ENCODE data around the gene EVI5L. TPM values are rescaled to one million over a fixed set of nuclear protein-coding genes. Genes with fewer than 3 reads are reported as not detected.

Gene EVI5L
- total RNA-seq, 1 experiment from 2014 or later, result 12.2 TPM

DNA sequence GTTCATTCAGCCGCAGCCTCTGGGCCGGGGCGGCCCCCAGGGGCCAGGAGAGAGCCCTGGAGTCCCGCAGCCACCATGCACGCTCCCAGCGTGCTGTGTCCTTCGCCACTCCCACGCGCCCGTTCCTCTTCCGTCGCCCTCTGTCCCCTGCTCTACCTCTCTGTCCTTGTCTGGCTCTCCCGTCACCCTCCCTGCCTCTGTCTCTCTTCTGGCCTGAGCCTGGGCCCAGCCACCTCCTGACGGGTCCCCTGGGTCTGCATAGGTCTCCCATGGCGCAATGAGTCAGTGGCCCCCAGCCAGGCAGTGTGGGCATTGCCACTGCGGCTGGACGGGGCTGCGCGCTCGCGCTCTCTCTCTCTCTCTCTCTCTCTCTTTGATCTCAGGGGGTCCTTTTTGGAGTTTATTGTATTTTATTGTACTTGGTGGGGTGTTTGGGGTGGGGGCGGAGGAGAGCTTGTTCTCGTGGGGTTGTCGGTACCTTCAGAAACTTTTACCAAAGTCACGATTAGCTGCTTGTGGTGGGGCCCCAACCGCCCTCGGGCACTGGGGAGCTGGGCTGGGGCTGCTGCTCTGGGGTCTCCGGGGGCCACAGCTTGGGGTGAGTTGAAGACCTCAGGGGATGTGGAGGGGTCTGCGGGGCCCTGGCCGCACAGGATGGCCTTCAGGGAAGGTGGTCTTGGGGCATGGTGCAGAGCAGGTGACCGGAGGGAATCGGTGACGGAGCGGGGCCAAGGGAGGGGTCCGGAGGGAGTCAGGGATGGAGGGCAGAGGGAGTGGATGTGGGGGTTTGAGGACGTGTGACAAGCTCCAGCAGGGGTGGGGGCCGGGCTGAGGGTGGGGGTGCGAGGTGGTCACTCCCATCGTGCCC lies 82.9 kb downstream of the EVI5L start:
- H3K27me3 Mint-ChIP-seq (ENCODE audit: unreplicated experiment), result no peaks in the 10 kb centered on the region
- CTCF ChIA-PET, result interaction anchor here (0.6 kb wide), 1 partner anchor 104 kb away, joined by 5 read pairs; no protein-coding TSS in a partner anchor
- H3K36me3 Mint-ChIP-seq (ENCODE audit: insufficient read depth, unreplicated experiment), result peaks cover 24% of the 10 kb centered on the region
- H3K27ac Mint-ChIP-seq (ENCODE audit: unreplicated experiment), result no peak overlapping the region
- no peaks in the 10 kb centered on the region for H3K4me1 Mint-ChIP-seq (ENCODE audit: low read depth, unreplicated experiment)
- intact Hi-C loops (cut with micrococcal nuclease; ENCODE audit: unreplicated experiment), result no loop called here
- no peaks in the 10 kb centered on the region for H3K9me3 Mint-ChIP-seq (ENCODE audit: low read depth, unreplicated experiment)
- H3K4me3 Mint-ChIP-seq (ENCODE audit: low read depth, unreplicated experiment), result peak overlapping the region; percentile 4
- no peak for DNase-seq
- no TSS peak for BruUV-seq (replicated peaks)
- no peak for TF ChIP-seq CTCF (IDR thresholded peaks at IDR 0.05; ENCODE audit: unreplicated experiment)

GRCh38 chr19:7913652-7914051 lies 83.6 kb downstream of the EVI5L start:
- Mint-ChIP-seq H3K9me3 (ENCODE audit: low read depth, unreplicated experiment) (no peaks in the 10 kb centered on the region), H3K4me3 (ENCODE audit: low read depth, unreplicated experiment) (no peak overlapping the region), H3K27ac (ENCODE audit: unreplicated experiment) (no peak overlapping the region), H3K27me3 (ENCODE audit: unreplicated experiment) (no peaks in the 10 kb centered on the region), H3K36me3 (ENCODE audit: insufficient read depth, unreplicated experiment) (peaks cover 30% of the 10 kb centered on the region), H3K4me1 (ENCODE audit: low read depth, unreplicated experiment) (no peaks in the 10 kb centered on the region)
- no peak for DNase-seq
- CTCF ChIA-PET, result no interaction called here
- TF ChIP-seq CTCF (IDR thresholded peaks at IDR 0.05; ENCODE audit: unreplicated experiment), result no peak
- intact Hi-C loops (cut with micrococcal nuclease; ENCODE audit: unreplicated experiment), result no loop called here
- no TSS peak for BruUV-seq (replicated peaks)

GRCh38 chr19:7914099-7914498 lies 84.1 kb downstream of the EVI5L start:
- Mint-ChIP-seq H3K4me3 (ENCODE audit: low read depth, unreplicated experiment) (no peak overlapping the region), H3K9me3 (ENCODE audit: low read depth, unreplicated experiment) (no peaks in the 10 kb centered on the region), H3K27me3 (ENCODE audit: unreplicated experiment) (no peaks in the 10 kb centered on the region), H3K4me1 (ENCODE audit: low read depth, unreplicated experiment) (no peaks in the 10 kb centered on the region), H3K36me3 (ENCODE audit: insufficient read depth, unreplicated experiment) (peaks cover 32% of the 10 kb centered on the region), H3K27ac (ENCODE audit: unreplicated experiment) (no peak overlapping the region)
- no peak for TF ChIP-seq CTCF (IDR thresholded peaks at IDR 0.05; ENCODE audit: unreplicated experiment)
- CTCF ChIA-PET, result no interaction called here
- intact Hi-C loops (cut with micrococcal nuclease; ENCODE audit: unreplicated experiment), result no loop called here
- no peak for DNase-seq
- BruUV-seq (replicated peaks), result no TSS peak

Other genes with a start within 250 kb of the EVI5L start
- gene CAMSAP3, start 234.4 kb upstream of the EVI5L start, total RNA-seq (2022), result 26.0 and 30.3 TPM in 2 replicates
- 33.0 and 36.5 TPM in 2 replicates for gene XAB2, start 200.7 kb upstream of the EVI5L start, total RNA-seq (2022)
- 77.6 and 81.3 TPM in 2 replicates for gene PET100, start 200.4 kb upstream of the EVI5L start, total RNA-seq (2022)
- gene PCP2, start 196.5 kb upstream of the EVI5L start, total RNA-seq (2022), result not detected in 2 replicates
- gene STXBP2, start 193.1 kb upstream of the EVI5L start, total RNA-seq (2022), result 132 and 150 TPM in 2 replicates
- gene RETN, start 161.2 kb upstream of the EVI5L start, total RNA-seq (2022), result not detected in 2 replicates
- not detected in 2 replicates for gene MCEMP1, start 153.1 kb upstream of the EVI5L start, total RNA-seq (2022)
- gene TRAPPC5, start 149.4 kb upstream of the EVI5L start, total RNA-seq (2022), result 82.4 and 87.3 TPM in 2 replicates
- not detected in 2 replicates for gene FCER2, start 128.1 kb upstream of the EVI5L start, total RNA-seq (2022)
- not detected in 2 replicates for gene CLEC4G, start 98.1 kb upstream of the EVI5L start, total RNA-seq (2022)
- gene CD209, start 82.7 kb upstream of the EVI5L start, total RNA-seq (2022), result not detected in 2 replicates
- not detected in 2 replicates for gene CLEC4M, start 67.0 kb upstream of the EVI5L start, total RNA-seq (2022)
- 10.8 and 11.7 TPM in 2 replicates for gene PRR36, start 44.2 kb downstream of the EVI5L start, total RNA-seq (2022)
- gene LRRC8E, start 58.3 kb downstream of the EVI5L start, total RNA-seq (2022), result 8.0 and 9.1 TPM in 2 replicates
- 27.0 and 28.0 TPM in 2 replicates for gene MAP2K7, start 73.7 kb downstream of the EVI5L start, total RNA-seq (2022)
- 0.94 and 1.6 TPM in 2 replicates for gene TGFBR3L, start 84.6 kb downstream of the EVI5L start, total RNA-seq (2022)
- gene SNAPC2, start 90.1 kb downstream of the EVI5L start, total RNA-seq (2022), result 12.1 and 16.4 TPM in 2 replicates
- gene CTXN1, start 95.9 kb downstream of the EVI5L start, total RNA-seq (2022), result 12.0 and 12.2 TPM in 2 replicates
- gene TIMM44, start 113.4 kb downstream of the EVI5L start, total RNA-seq (2022), result 55.0 and 57.8 TPM in 2 replicates
- 81.2 and 84.9 TPM in 2 replicates for gene ELAVL1, start 175.4 kb downstream of the EVI5L start, total RNA-seq (2022)
- gene CCL25, start 222.5 kb downstream of the EVI5L start, total RNA-seq (2022), result not detected in 2 replicates